CD14-positive monocyte (primary cell): ENCODE data around the gene ACSBG1. TPM values are rescaled to one million over a fixed set of nuclear protein-coding genes. Genes with fewer than 3 reads are reported as not detected.

Source experiments
- DNase-seq, 3 donors: peaks; one replicate each; pipeline ENCODE4 v3.0.0-alpha.2; 2011 to 2022
- H2AFZ ChIP-seq: 2 replicates; pipeline ENCODE4 v1.6.0; 2012; ENCODE audit warnings: mild to moderate bottlenecking, low read depth, low read length, inconsistent platforms; ENCODE audit not compliant: insufficient read depth, poor library complexity, severe bottlenecking
- H3K27ac ChIP-seq, 2 donors: 1 replicate in 1 of 2; 2 replicates in 1 of 2; pipeline ENCODE4 v1.5.1; 2012 to 2013; ENCODE audit warnings: low read length in 2 of 2, control low read depth in 1 of 2, inconsistent platforms in 1 of 2, low read depth in 1 of 2, mild to moderate bottlenecking in 1 of 2
- H3K27me3 ChIP-seq, 2 donors: one replicate each; pipeline versions ENCODE4 v1.6.0 to v1.6.1; 2011 to 2013; ENCODE audit warnings: low read length in 2 of 2; ENCODE audit not compliant: control insufficient read depth in 2 of 2, insufficient read depth in 2 of 2
- H3K36me3 ChIP-seq, 2 donors: replicated peaks in 1 of 2; 1 replicate in 1 of 2; 2 replicates in 1 of 2; pipeline versions ENCODE4 v1.5.1 to v1.6.1; 2012 to 2013; ENCODE audit warnings: low read length in 2 of 2, control low read depth in 1 of 2, inconsistent platforms in 1 of 2, mild to moderate bottlenecking in 1 of 2; ENCODE audit not compliant: insufficient read depth in 2 of 2, control insufficient read depth in 1 of 2
- H3K4me1 ChIP-seq, 2 donors: 1 replicate in 1 of 2; 2 replicates in 1 of 2; pipeline versions ENCODE4 v1.5.1 to v1.6.1; 2012 to 2013; ENCODE audit warnings: low read length in 2 of 2, control low read depth in 1 of 2, inconsistent platforms in 1 of 2, mild to moderate bottlenecking in 1 of 2, moderate library complexity in 1 of 2; ENCODE audit not compliant: insufficient read depth in 2 of 2, control insufficient read depth in 1 of 2
- H3K4me2 ChIP-seq: replicated peaks from 2 replicates; pipeline ENCODE3; 2012; ENCODE audit warnings: low read length, moderate library complexity, mild to moderate bottlenecking; ENCODE audit not compliant: poor library complexity, severe bottlenecking; ENCODE audit errors: extremely low read depth
- H3K4me3 ChIP-seq, 3 experiments: fragments of 200-600 bp in 1 of 3; sonication (generic) in 1 of 3; replicated peaks in 1 of 3; 1 replicate in 2 of 3; 2 replicates in 1 of 3; pipeline ENCODE4 v1.5.1; 2011 to 2013; ENCODE audit warnings: low read length in 3 of 3, mild to moderate bottlenecking in 3 of 3, control low read depth in 2 of 3, low read depth in 2 of 3, inconsistent platforms in 1 of 3, moderate library complexity in 1 of 3
- H3K79me2 ChIP-seq: 2 replicates; pipeline ENCODE4 v1.6.0; 2012; ENCODE audit warnings: mild to moderate bottlenecking, control low read depth, inconsistent platforms, low read length, moderate library complexity; ENCODE audit not compliant: insufficient read depth
- H3K9ac ChIP-seq: 2 replicates; pipeline ENCODE4 v1.6.0; 2017; ENCODE audit warnings: low read length, mild to moderate bottlenecking; ENCODE audit not compliant: insufficient read depth, poor library complexity, severe bottlenecking
- H3K9me3 ChIP-seq, 2 donors: replicated peaks in 1 of 2; 1 replicate in 1 of 2; 2 replicates in 1 of 2; pipeline versions ENCODE4 v1.5.1 to v1.6.1; 2012 to 2013; ENCODE audit warnings: low read length in 2 of 2, control low read depth in 1 of 2; ENCODE audit not compliant: control insufficient read depth in 1 of 2, insufficient read depth in 1 of 2
- H4K20me1 ChIP-seq: 2 replicates; pipeline ENCODE4 v1.6.0; 2012; ENCODE audit warnings: mild to moderate bottlenecking, low read length, control low read depth, moderate library complexity; ENCODE audit not compliant: insufficient read depth
- H3K27ac Mint-ChIP-seq, 7 donors: one replicate each; pipeline ENCODE4 v1.8.0; 2020; ENCODE audit warnings: mild to moderate bottlenecking in 7 of 7, mixed read lengths in 7 of 7, moderate library complexity in 6 of 7, inconsistent platforms in 2 of 7
- H3K27me3 Mint-ChIP-seq, 3 donors: one replicate each; pipeline ENCODE4 v1.8.0; 2021 to 2022; ENCODE audit warnings: low read depth in 3 of 3, mild to moderate bottlenecking in 3 of 3, mixed read lengths in 3 of 3, moderate library complexity in 3 of 3, inconsistent platforms in 1 of 3
- H3K36me3 Mint-ChIP-seq, 2 donors: one replicate each; pipeline ENCODE4 v1.8.0; 2020; ENCODE audit warnings: mixed read lengths in 2 of 2, inconsistent platforms in 1 of 2, mild to moderate bottlenecking in 1 of 2
- H3K4me1 Mint-ChIP-seq: one replicate; pipeline ENCODE4 v1.8.0; 2020; ENCODE audit warnings: mild to moderate bottlenecking, mixed read lengths
- H3K4me3 Mint-ChIP-seq, 2 donors: one replicate each; pipeline ENCODE4 v1.8.0; 2020; ENCODE audit warnings: mild to moderate bottlenecking in 2 of 2, mixed read lengths in 2 of 2, moderate library complexity in 1 of 2
- H3K9me3 Mint-ChIP-seq, 7 donors: one replicate each; pipeline ENCODE4 v1.8.0; 2020 to 2022; ENCODE audit warnings: mixed read lengths in 7 of 7, mild to moderate bottlenecking in 6 of 7, moderate library complexity in 6 of 7, inconsistent platforms in 2 of 7
- WGBS: methylation state at CpG from one replicate; pipeline ENCODE4 v1.1.5; 2013; ENCODE audit warnings: missing lambda C conversion rate; ENCODE audit not compliant: insufficient coverage; 5-methylcytosine and 5-hydroxymethylcytosine counted together
- intact Hi-C, 2 donors: fragments of 100-400 bp; cut with micrococcal nuclease; formaldehyde crosslinking; loops; one replicate each; pipeline versions ENCODE4 v1.15.0 to v1.15.1; 2023
- polyA plus RNA-seq, 3 donors: library from polyadenylated mRNA; depleted of rRNA in 1 of 3; unstranded in 2 of 3; stranded (reverse) in 1 of 3; fragments of 300-500 nt in 2 of 3; fragments of >200 nt in 1 of 3; fragmentation: Illumina TruSeq in 2 of 3; gene quantifications; 1 replicate in 2 of 3; 2 replicates in 1 of 3; pipeline ENCODE4 v1.2.3, GENCODE V29; 2012 to 2021
- TF ChIP-seq, protein P1 (sequence below): fragments of 200-600 bp; IDR thresholded peaks from one replicate; pipeline ENCODE4 v1.8.0; 2022; ENCODE audit warnings: antibody characterized with exemption, mild to moderate bottlenecking

The ACSBG1 gene
- polyA plus RNA-seq, 3 donors = 0.01 TPM; not detected in 2

DNA sequence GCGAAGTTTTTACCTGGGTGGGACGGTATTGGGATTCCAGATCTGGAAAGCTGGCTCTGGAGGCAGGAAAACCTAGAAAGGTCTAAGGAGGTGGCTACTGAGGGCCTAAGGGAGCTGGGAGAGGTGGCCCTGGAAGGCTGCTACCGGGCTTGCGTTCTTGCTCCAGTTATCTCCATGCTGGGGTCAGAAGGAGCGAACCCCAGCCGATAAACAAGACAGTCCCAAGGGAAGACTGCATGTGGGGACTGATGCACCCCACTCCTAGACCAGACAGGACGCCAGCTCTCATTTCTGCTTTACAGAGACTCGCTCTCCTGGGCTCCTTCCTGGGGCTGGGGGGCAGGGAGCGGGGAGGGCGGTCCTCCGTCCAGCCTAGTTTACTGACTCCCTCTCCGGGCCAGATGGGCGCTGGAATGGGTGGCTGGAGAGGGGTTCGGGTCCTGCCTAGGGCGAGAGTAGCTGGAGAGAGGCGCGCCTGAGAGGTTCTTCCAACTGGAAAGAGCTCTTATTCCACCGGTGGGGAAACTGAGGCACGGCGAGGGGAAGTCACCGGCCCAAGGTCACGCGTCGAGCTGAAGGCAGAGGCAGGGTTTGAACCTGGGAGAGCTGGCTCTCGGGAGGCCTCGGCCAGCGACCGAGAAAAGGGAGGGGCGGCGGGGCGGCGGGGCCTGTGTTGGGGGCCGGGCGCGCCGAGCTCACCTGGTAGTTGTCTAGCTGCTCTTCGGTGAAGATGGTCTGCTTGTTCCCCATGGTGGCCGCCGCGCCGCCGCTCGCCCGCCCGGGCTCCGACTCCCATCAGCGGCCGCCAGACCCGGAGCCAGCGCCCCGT lies 103.7 kb downstream of the ACSBG1 start:
- H3K27ac Mint-ChIP-seq = no peak overlapping the region

DNA sequence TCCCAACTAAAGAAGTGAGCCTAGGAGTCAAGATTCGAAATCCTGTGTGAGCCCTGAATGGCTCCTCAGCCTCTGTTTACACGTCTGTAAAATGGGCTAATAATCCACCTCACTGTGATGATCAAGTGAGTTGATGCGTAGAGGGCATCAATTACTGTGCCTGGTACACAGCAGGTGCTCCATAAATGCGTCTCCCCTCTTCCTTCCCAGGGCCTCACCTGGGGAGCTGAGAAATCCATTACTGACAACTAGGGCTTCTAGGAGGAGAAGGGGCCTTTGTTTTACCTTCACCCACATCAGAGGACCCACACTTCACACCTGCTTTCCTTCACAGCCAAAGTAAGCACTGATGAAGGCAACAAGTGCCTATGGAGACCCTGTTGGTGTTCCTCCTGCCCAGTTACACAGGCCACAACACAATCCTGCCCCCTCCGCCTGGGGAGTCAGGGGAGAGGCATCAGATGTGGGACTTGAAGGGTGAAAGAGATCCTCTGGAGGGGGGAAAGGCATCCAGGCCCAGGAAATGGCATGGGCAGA lies 104.5 kb downstream of the ACSBG1 start:
- WGBS = no CpG with 5 or more reads among the region's 5 CpGs
- Histone ChIP-seq H3K9ac (no peak overlapping the region), H3K27me3 (peaks cover 0 to 8% of the 10 kb centered on the region in 2 donors), H2AFZ (no peak overlapping the region), H3K9me3 (no peaks in the 10 kb centered on the region), H3K36me3 (no peaks in the 10 kb centered on the region), H3K79me2 (no peaks in the 10 kb centered on the region), H3K4me2 (no peak overlapping the region), H4K20me1 (no peaks in the 10 kb centered on the region), H3K27ac (no peak overlapping the region), H3K4me3 (no peak overlapping the region), H3K4me1 (peaks cover 9 to 20% of the 10 kb centered on the region in 2 donors)
- intact Hi-C loops = loop anchor here (5.0 kb wide), 2 partner anchors 67 to 112 kb away; no protein-coding TSS in a partner anchor
- Mint-ChIP-seq H3K36me3 (no peaks in the 10 kb centered on the region), H3K27me3 (peaks cover 12 to 14% (median 13%) of the 10 kb centered on the region in 3 donors), H3K4me3 (peak overlapping the region; percentile 2 to 37), H3K4me1 (peaks cover 26% of the 10 kb centered on the region), H3K9me3 (peaks cover 0 to 4% (median 0%) of the 10 kb centered on the region in 7 donors), H3K27ac (peak overlapping the region in 1 of 7 donors; percentile 52)
- DNase-seq = no peak
- TF ChIP-seq, protein P1, sequence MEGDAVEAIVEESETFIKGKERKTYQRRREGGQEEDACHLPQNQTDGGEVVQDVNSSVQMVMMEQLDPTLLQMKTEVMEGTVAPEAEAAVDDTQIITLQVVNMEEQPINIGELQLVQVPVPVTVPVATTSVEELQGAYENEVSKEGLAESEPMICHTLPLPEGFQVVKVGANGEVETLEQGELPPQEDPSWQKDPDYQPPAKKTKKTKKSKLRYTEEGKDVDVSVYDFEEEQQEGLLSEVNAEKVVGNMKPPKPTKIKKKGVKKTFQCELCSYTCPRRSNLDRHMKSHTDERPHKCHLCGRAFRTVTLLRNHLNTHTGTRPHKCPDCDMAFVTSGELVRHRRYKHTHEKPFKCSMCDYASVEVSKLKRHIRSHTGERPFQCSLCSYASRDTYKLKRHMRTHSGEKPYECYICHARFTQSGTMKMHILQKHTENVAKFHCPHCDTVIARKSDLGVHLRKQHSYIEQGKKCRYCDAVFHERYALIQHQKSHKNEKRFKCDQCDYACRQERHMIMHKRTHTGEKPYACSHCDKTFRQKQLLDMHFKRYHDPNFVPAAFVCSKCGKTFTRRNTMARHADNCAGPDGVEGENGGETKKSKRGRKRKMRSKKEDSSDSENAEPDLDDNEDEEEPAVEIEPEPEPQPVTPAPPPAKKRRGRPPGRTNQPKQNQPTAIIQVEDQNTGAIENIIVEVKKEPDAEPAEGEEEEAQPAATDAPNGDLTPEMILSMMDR = no peak

More for the DNA sequence above, 103.7 kb downstream of the ACSBG1 start:
- peak overlapping the region in 1 of 3 experiments; percentile 79 for H3K4me3 ChIP-seq
- peak overlapping the region; percentile 82 for H3K4me2 ChIP-seq
- no peaks in the 10 kb centered on the region for H3K36me3 ChIP-seq
- H2AFZ ChIP-seq = peak overlapping the region; percentile 99
- WGBS = 36% methylated on average over 51 of the region's 51 CpGs
- H3K9me3 Mint-ChIP-seq = peaks cover 0 to 4% (median 0%) of the 10 kb centered on the region in 7 donors
- H3K9ac ChIP-seq = peak overlapping the region; percentile 82
- no peaks in the 10 kb centered on the region for H3K9me3 ChIP-seq
- no peak for DNase-seq
- H3K4me1 Mint-ChIP-seq = peaks cover 26% of the 10 kb centered on the region
- peaks cover 0 to 8% of the 10 kb centered on the region in 2 donors for H3K27me3 ChIP-seq
- H3K27ac ChIP-seq = no peak overlapping the region
- intact Hi-C loops = loop anchor here in 1 of 2 donors (5.0 kb wide), 2 partner anchors 67 to 112 kb away; no protein-coding TSS in a partner anchor
- H3K4me1 ChIP-seq = peaks cover 9 to 20% of the 10 kb centered on the region in 2 donors
- H3K79me2 ChIP-seq = no peaks in the 10 kb centered on the region
- peaks cover 10 to 15% (median 12%) of the 10 kb centered on the region in 3 donors for H3K27me3 Mint-ChIP-seq
- TF ChIP-seq, protein P1 = no peak
- peak overlapping the region; percentile 83 to 87 for H3K4me3 Mint-ChIP-seq
- H3K36me3 Mint-ChIP-seq = no peaks in the 10 kb centered on the region
- H4K20me1 ChIP-seq = no peaks in the 10 kb centered on the region
